Stimulated activated CD4-positive, alpha-beta T cell treated with anti-CD3 and anti-CD28 coated beads, Interleukin-1b, Interleukin-23, amount 100 ng/mL, for 24 hours (primary cell): Measurements from ENCODE around the gene QRICH1.

ENCODE experiments used
- DNase-seq, 4 experiments: peaks; one replicate each; pipeline ENCODE4 v3.0.0-alpha.2; 2020; ENCODE audit warnings: low read depth in 4 of 4, low spot score in 1 of 4

QRICH1 gene

GRCh38 chr3:49093853-49094767, at the start of gene QRICH1:
Gene QRICH1, minus strand, starts transcription at chr3:49094071. Its CDS starts 17,054 bp downstream, at chr3:49077017.
- peak; percentile 84 to 94 (median 92) for DNase-seq

- no peak for DNase-seq
Observed at GRCh38 chr3:49140080-49140479, 46.2 kb upstream of the QRICH1 start.

GRCh38 chr3:49135499-49135898, 41.6 kb upstream of the QRICH1 start:
- no peak for DNase-seq

- no peak for DNase-seq
Observed at GRCh38 chr3:49134471-49135265, 40.8 kb upstream of the QRICH1 start.

- no peak for DNase-seq
Observed at GRCh38 chr3:49133226-49133951, 39.5 kb upstream of the QRICH1 start.

- no peak for DNase-seq
Observed at GRCh38 chr3:49132437-49133225, 38.8 kb upstream of the QRICH1 start, which contains the start of gene LAMB2. Gene LAMB2, minus strand, starts transcription at chr3:49133050. Its CDS starts 183 bp downstream, at chr3:49132867.

GRCh38 chr3:49132073-49132436, 38.2 kb upstream of the QRICH1 start:
- no peak for DNase-seq

GRCh38 chr3:49131576-49131975, 37.7 kb upstream of the QRICH1 start:
- DNase-seq = no peak

GRCh38 chr3:49131040-49131439, 37.2 kb upstream of the QRICH1 start:
- DNase-seq = no peak

- no peak for DNase-seq
Observed at GRCh38 chr3:49124991-49125670, 31.3 kb upstream of the QRICH1 start.

GRCh38 chr3:49124203-49124602, 30.3 kb upstream of the QRICH1 start:
- no peak for DNase-seq

- DNase-seq = no peak
Observed at GRCh38 chr3:49123687-49124086, 29.8 kb upstream of the QRICH1 start.

GRCh38 chr3:49122886-49123545, 29.1 kb upstream of the QRICH1 start:
- no peak for DNase-seq

GRCh38 chr3:49122451-49122850, 28.6 kb upstream of the QRICH1 start:
- DNase-seq = no peak

GRCh38 chr3:49122022-49122421, 28.2 kb upstream of the QRICH1 start:
- no peak for DNase-seq

- DNase-seq = no peak
Observed at GRCh38 chr3:49121132-49121736, 27.4 kb upstream of the QRICH1 start.

GRCh38 chr3:49120438-49121131, 26.7 kb upstream of the QRICH1 start, which contains the start of gene USP19:
Gene USP19, minus strand, starts transcription at chr3:49120823. Its CDS starts 1,678 bp downstream, at chr3:49119145.
- DNase-seq = peak; percentile 79 to 92 (median 88)

- no peak for DNase-seq
Observed at GRCh38 chr3:49120096-49120437, 26.2 kb upstream of the QRICH1 start.
